HG03060 (cell line): ENCODE measurements around the gene GRPEL2.

Experiments
- ATAC-seq: cut with Tn5 transposase; IDR thresholded peaks from one replicate; pipeline ENCODE4 v1.9.1; 2021; ENCODE audit warnings: low read depth, moderate number of reproducible peaks; ENCODE audit not compliant: unreplicated experiment

GRPEL2 gene

GRCh38 chr5:149317281-149318048 lies 27.8 kb upstream of the GRPEL2 start:
- ATAC-seq, result no peak

- no peak for ATAC-seq
These were observed 26.1 kb upstream of the GRPEL2 start for GRCh38 chr5:149319174-149319573.

GRCh38 chr5:149320791-149321330 lies 24.4 kb upstream of the GRPEL2 start:
- ATAC-seq, result no peak

GRCh38 chr5:149322518-149322917 lies 22.8 kb upstream of the GRPEL2 start:
- no peak for ATAC-seq

- no peak for ATAC-seq
These were observed 22.1 kb upstream of the GRPEL2 start for GRCh38 chr5:149323210-149323609.

- no peak for ATAC-seq
These were observed 21.6 kb upstream of the GRPEL2 start for GRCh38 chr5:149323621-149324205.

- no peak for ATAC-seq
These were observed 20.7 kb upstream of the GRPEL2 start for GRCh38 chr5:149324641-149325040.

- no peak for ATAC-seq
These were observed 20.0 kb upstream of the GRPEL2 start for GRCh38 chr5:149325166-149325735.

GRCh38 chr5:149325894-149326293 lies 19.4 kb upstream of the GRPEL2 start:
- no peak for ATAC-seq

- no peak for ATAC-seq
These were observed 18.7 kb upstream of the GRPEL2 start for GRCh38 chr5:149326611-149327010.

- ATAC-seq, result no peak
These were observed 17.1 kb upstream of the GRPEL2 start for GRCh38 chr5:149328177-149328576.

GRCh38 chr5:149333711-149334443 lies 11.4 kb upstream of the GRPEL2 start:
- ATAC-seq, result no peak

- ATAC-seq, result no peak
These were observed 7.6 kb upstream of the GRPEL2 start for GRCh38 chr5:149337736-149338135.

GRCh38 chr5:149338364-149338763 lies 6.9 kb upstream of the GRPEL2 start:
- no peak for ATAC-seq

GRCh38 chr5:149340920-149341319 lies 4.4 kb upstream of the GRPEL2 start:
- ATAC-seq, result no peak

GRCh38 chr5:149341876-149342275 lies 3.4 kb upstream of the GRPEL2 start:
- no peak for ATAC-seq

GRCh38 chr5:149344151-149344550 lies 1.1 kb upstream of the GRPEL2 start:
- ATAC-seq, result no peak

- ATAC-seq, result no peak
These were observed 558 bp downstream of the GRPEL2 start for GRCh38 chr5:149345892-149346222.

GRCh38 chr5:149348518-149348917 lies 3.2 kb downstream of the GRPEL2 start:
- no peak for ATAC-seq

GRCh38 chr5:149349382-149349781 lies 4.1 kb downstream of the GRPEL2 start:
- ATAC-seq, result no peak

- ATAC-seq, result no peak
These were observed 6.9 kb downstream of the GRPEL2 start for GRCh38 chr5:149352169-149352568.
